GM12865 (cell line): ENCODE results near the gene SCNN1A.

Source experiments
- DNase-seq: peaks from one replicate; pipeline ENCODE4 v3.0.0; 2010; ENCODE audit warnings: low read depth
- H3K4me3 ChIP-seq: 2 replicates; pipeline ENCODE4 v1.5.1; 2011; ENCODE audit warnings: mild to moderate bottlenecking, low read depth, low read length, control low read depth
- TF ChIP-seq, protein P1 (sequence below): IDR thresholded peaks from 2 replicates; pipeline ENCODE4 v1.5.1; 2011; ENCODE audit warnings: low read length, control low read depth, low read depth, inconsistent platforms; ENCODE audit not compliant: insufficient read depth; ENCODE audit errors: missing control alignments

The SCNN1A gene

GRCh38 chr12:6301721-6302120 is 73.6 kb downstream of the SCNN1A start:
- no peak for DNase-seq
- no peak overlapping the region for H3K4me3 ChIP-seq
- TF ChIP-seq, protein P1, sequence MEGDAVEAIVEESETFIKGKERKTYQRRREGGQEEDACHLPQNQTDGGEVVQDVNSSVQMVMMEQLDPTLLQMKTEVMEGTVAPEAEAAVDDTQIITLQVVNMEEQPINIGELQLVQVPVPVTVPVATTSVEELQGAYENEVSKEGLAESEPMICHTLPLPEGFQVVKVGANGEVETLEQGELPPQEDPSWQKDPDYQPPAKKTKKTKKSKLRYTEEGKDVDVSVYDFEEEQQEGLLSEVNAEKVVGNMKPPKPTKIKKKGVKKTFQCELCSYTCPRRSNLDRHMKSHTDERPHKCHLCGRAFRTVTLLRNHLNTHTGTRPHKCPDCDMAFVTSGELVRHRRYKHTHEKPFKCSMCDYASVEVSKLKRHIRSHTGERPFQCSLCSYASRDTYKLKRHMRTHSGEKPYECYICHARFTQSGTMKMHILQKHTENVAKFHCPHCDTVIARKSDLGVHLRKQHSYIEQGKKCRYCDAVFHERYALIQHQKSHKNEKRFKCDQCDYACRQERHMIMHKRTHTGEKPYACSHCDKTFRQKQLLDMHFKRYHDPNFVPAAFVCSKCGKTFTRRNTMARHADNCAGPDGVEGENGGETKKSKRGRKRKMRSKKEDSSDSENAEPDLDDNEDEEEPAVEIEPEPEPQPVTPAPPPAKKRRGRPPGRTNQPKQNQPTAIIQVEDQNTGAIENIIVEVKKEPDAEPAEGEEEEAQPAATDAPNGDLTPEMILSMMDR: no peak

GRCh38 chr12:6297170-6297569 is 78.2 kb downstream of the SCNN1A start:
- no peak for DNase-seq

More at GRCh38 chr12:6297170-6297569, 78.2 kb downstream of the SCNN1A start:
- H3K4me3 ChIP-seq: no peak overlapping the region
- TF ChIP-seq, protein P1: no peak
